Endodermal cell (in vitro differentiated cells): ENCODE results near the gene XPO6. TPM values are rescaled to one million over a fixed set of nuclear protein-coding genes. Genes with fewer than 3 reads are reported as not detected.

Experiments
- DNase-seq: peaks from one replicate; pipeline ENCODE4 v3.0.0-alpha.2; 2017
- H3K27ac ChIP-seq: 2 replicates; pipeline ENCODE4 v1.5.1; 2013; ENCODE audit warnings: mild to moderate bottlenecking, low read depth, low read length, moderate library complexity
- H3K27me3 ChIP-seq: 2 replicates; pipeline ENCODE4 v1.6.1; 2013; ENCODE audit warnings: mild to moderate bottlenecking, low read length, moderate library complexity; ENCODE audit not compliant: insufficient read depth, control insufficient read depth, poor library complexity, severe bottlenecking
- H3K36me3 ChIP-seq: 2 replicates; pipeline ENCODE4 v1.7.0; 2013; ENCODE audit warnings: mild to moderate bottlenecking, low read length, moderate library complexity; ENCODE audit not compliant: control insufficient read depth, insufficient read depth
- H3K4me1 ChIP-seq: one replicate; pipeline ENCODE4 v1.7.0; 2013; ENCODE audit warnings: low read length; ENCODE audit not compliant: control insufficient read depth, insufficient read depth
- H3K4me3 ChIP-seq: 2 replicates; pipeline ENCODE4 v1.5.1; 2013; ENCODE audit warnings: mild to moderate bottlenecking, low read length, moderate library complexity
- H3K9ac ChIP-seq: 2 replicates; pipeline ENCODE4 v1.6.1; 2013; ENCODE audit warnings: mild to moderate bottlenecking, low read length, moderate library complexity; ENCODE audit not compliant: poor library complexity, severe bottlenecking; ENCODE audit errors: extremely low read depth
- H3K9me3 ChIP-seq: 2 replicates; pipeline ENCODE4 v1.6.1; 2013; ENCODE audit warnings: mild to moderate bottlenecking, low read length, moderate library complexity; ENCODE audit not compliant: control insufficient read depth
- H3K27ac Mint-ChIP-seq: 2 replicates; pipeline ENCODE4 v1.8.0; 2020; ENCODE audit warnings: mixed read lengths
- H3K27me3 Mint-ChIP-seq: 2 replicates; pipeline ENCODE4 v1.8.0; 2021; ENCODE audit warnings: mild to moderate bottlenecking, mixed read lengths; ENCODE audit not compliant: insufficient read depth
- H3K36me3 Mint-ChIP-seq: 2 replicates; pipeline ENCODE4 v1.8.0; 2020; ENCODE audit warnings: low read depth, mixed read lengths
- H3K4me1 Mint-ChIP-seq: 2 replicates; pipeline ENCODE4 v1.8.0; 2020; ENCODE audit warnings: mixed read lengths
- H3K4me3 Mint-ChIP-seq: 2 replicates; pipeline ENCODE4 v1.8.0; 2020; ENCODE audit warnings: mild to moderate bottlenecking, moderate library complexity, mixed read lengths
- H3K9me3 Mint-ChIP-seq: 2 replicates; pipeline ENCODE4 v1.8.0; 2020; ENCODE audit warnings: mild to moderate bottlenecking, mixed read lengths
- WGBS, 2 experiments: methylation state at CpG; one replicate each; pipeline versions ENCODE4 v1.1.5 to v1.1.7; 2013; ENCODE audit warnings: missing lambda C conversion rate in 2 of 2, mixed read lengths in 1 of 2; ENCODE audit not compliant: insufficient coverage in 1 of 2, insufficient read length in 1 of 2; 5-methylcytosine and 5-hydroxymethylcytosine counted together
- total RNA-seq, 2 donors: library from RNA; stranded (reverse); fragmentation: NEBNext Ultra II Directional in 1 of 2; extraction: Animal tissue kit (Norgen Biotek cat#: 25700) in 1 of 2; gene quantifications; 2 replicates in 1 of 2; 3 replicates in 1 of 2; pipeline ENCODE4 v1.2.1, GENCODE V29; 2021
- TF ChIP-seq, protein P1 (sequence below): fragments of 200-600 bp; sonication (generic); conservative IDR thresholded peaks from 2 replicates; pipeline ENCODE4 v1.5.0; 2021; ENCODE audit warnings: antibody characterized with exemption, mild to moderate bottlenecking

XPO6 gene
- total RNA-seq, 2 donors from 2014 or later = 84.7 to 92.4 TPM

DNA sequence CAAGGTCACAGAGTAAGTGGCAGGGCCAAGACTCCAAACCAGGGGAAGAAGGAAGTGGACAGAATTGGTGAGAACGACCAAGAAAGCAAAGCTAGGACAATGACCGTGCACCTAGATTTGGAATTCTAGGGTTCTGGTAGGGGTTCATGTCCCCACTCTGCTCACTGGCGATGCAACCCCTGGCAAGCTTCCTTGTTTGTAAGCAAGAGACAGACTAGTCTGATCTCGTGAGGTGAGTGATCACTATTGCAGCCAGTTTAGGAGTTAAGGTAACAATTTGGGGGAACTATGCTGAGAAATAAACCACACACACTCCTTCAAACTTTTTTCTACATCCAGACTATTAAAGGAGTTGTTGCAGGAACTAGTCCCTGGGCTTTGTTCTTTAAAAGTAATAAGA lies 48.1 kb downstream of the XPO6 start:
- Histone ChIP-seq H3K36me3 (peaks cover 30% of the 10 kb centered on the region), H3K27me3 (no peaks in the 10 kb centered on the region), H3K9ac (no peak overlapping the region), H3K27ac (no peak overlapping the region), H3K4me1 (no peaks in the 10 kb centered on the region), H3K4me3 (no peak overlapping the region), H3K9me3 (no peaks in the 10 kb centered on the region)
- Mint-ChIP-seq H3K27me3 (no peaks in the 10 kb centered on the region), H3K36me3 (peaks cover 35% of the 10 kb centered on the region), H3K4me1 (peaks cover 5% of the 10 kb centered on the region), H3K9me3 (no peaks in the 10 kb centered on the region), H3K4me3 (no peak overlapping the region), H3K27ac (no peak overlapping the region)
- 88 to 92% methylated on average over 4 of the region's 4 CpGs for WGBS, 2 experiments
- TF ChIP-seq, protein P1, sequence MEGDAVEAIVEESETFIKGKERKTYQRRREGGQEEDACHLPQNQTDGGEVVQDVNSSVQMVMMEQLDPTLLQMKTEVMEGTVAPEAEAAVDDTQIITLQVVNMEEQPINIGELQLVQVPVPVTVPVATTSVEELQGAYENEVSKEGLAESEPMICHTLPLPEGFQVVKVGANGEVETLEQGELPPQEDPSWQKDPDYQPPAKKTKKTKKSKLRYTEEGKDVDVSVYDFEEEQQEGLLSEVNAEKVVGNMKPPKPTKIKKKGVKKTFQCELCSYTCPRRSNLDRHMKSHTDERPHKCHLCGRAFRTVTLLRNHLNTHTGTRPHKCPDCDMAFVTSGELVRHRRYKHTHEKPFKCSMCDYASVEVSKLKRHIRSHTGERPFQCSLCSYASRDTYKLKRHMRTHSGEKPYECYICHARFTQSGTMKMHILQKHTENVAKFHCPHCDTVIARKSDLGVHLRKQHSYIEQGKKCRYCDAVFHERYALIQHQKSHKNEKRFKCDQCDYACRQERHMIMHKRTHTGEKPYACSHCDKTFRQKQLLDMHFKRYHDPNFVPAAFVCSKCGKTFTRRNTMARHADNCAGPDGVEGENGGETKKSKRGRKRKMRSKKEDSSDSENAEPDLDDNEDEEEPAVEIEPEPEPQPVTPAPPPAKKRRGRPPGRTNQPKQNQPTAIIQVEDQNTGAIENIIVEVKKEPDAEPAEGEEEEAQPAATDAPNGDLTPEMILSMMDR = no peak
- no peak for DNase-seq

DNA sequence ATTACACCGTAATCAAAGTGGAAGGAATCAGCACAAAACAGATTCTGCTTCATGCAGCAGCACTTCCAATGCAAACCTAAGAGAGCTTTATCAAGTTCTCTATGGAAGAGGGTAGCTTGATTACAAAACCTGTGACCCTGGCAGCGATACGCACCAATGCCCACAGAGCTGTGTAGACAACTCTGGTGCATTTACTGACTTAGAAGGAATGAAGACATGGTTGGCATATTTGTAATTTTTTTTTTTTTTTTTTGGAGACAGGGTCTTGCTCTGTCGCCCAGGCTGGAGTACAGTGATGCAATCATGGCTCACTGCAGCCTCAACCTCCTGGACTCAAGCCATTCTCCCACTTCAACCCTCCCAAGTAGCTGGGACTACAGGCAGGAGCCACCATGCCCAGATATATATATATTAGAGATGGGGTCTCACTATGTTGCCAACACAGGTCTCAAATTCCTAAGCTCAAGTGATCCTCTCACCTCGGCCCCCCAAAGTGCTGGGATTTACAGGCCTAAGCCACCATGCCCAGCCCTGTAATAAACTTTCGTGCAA lies 49.4 kb downstream of the XPO6 start:
- no peak overlapping the region for H3K27ac ChIP-seq
- H3K9me3 ChIP-seq = no peaks in the 10 kb centered on the region
- TF ChIP-seq, protein P1 = no peak
- no peaks in the 10 kb centered on the region for H3K4me1 ChIP-seq
- no peak overlapping the region for H3K4me3 ChIP-seq
- Mint-ChIP-seq H3K27me3 (no peaks in the 10 kb centered on the region), H3K4me3 (no peak overlapping the region), H3K27ac (peak overlapping the region; percentile 65), H3K36me3 (peaks cover 35% of the 10 kb centered on the region), H3K9me3 (no peaks in the 10 kb centered on the region), H3K4me1 (peaks cover 5% of the 10 kb centered on the region)
- no peaks in the 10 kb centered on the region for H3K27me3 ChIP-seq
- peaks cover 34% of the 10 kb centered on the region for H3K36me3 ChIP-seq
- WGBS, 2 experiments = 95 to 98% methylated on average over 5 to 6 of the region's 6 CpGs
- no peak for DNase-seq
- H3K9ac ChIP-seq = no peak overlapping the region

DNA sequence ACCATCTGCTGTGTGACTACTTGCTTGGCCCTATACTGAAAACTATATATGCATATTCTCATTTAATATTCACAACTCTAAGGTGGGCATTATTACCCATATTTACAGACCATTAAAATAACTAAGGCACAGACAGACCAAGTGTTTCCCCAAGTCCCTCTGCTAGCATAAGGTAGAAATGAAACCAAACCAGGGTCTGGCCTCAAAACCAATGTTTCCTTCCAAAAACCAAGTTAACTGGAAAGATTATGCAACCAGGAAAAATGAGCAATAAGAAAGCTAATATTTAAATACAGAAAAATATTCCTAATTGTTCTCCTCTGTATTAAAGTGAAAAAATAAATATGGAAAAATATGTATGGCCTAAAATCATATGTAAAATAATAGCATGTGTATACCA lies 50.1 kb downstream of the XPO6 start:
- TF ChIP-seq, protein P1 = no peak
- H3K9me3 Mint-ChIP-seq = no peaks in the 10 kb centered on the region
- Histone ChIP-seq H3K9me3 (no peaks in the 10 kb centered on the region), H3K36me3 (peaks cover 27% of the 10 kb centered on the region), H3K9ac (no peak overlapping the region), H3K4me3 (no peak overlapping the region), H3K27ac (no peak overlapping the region), H3K4me1 (no peaks in the 10 kb centered on the region), H3K27me3 (no peaks in the 10 kb centered on the region)
- H3K27ac Mint-ChIP-seq = no peak overlapping the region
- no peaks in the 10 kb centered on the region for H3K27me3 Mint-ChIP-seq
- H3K36me3 Mint-ChIP-seq = peaks cover 27% of the 10 kb centered on the region
- no peak for DNase-seq
- H3K4me1 Mint-ChIP-seq = peaks cover 5% of the 10 kb centered on the region
- H3K4me3 Mint-ChIP-seq = no peak overlapping the region
